Thymus (tissue), 11 donors: ENCODE measurements around the gene AMN. TPM values are rescaled to one million over a fixed set of nuclear protein-coding genes. Genes with fewer than 3 reads are reported as not detected.
A peak's percentile ranks its signal among the peaks of the same experiment; 100 is the strongest.

ENCODE experiments used
- DNase-seq, 9 donors: peaks; one replicate each; pipeline ENCODE4 v3.0.0-alpha.2; 2013; ENCODE audit warnings: low spot score in 9 of 9, low read depth in 6 of 9, missing footprints in 1 of 9
- H3K27ac ChIP-seq, 2 donors: one replicate each; pipeline ENCODE4 v1.5.1; 2013; ENCODE audit warnings: control low read depth in 1 of 2, low read depth in 1 of 2, low read length in 1 of 2, mild to moderate bottlenecking in 1 of 2, moderate library complexity in 1 of 2
- H3K27me3 ChIP-seq, 2 donors: one replicate each; pipeline ENCODE4 v1.5.1; 2013; ENCODE audit warnings: low read length in 1 of 2; ENCODE audit not compliant: control insufficient read depth in 2 of 2, insufficient read depth in 1 of 2
- H3K36me3 ChIP-seq, 2 donors: one replicate each; pipeline ENCODE4 v1.5.1; 2013; ENCODE audit warnings: low read length in 1 of 2, mild to moderate bottlenecking in 1 of 2, moderate library complexity in 1 of 2; ENCODE audit not compliant: control insufficient read depth in 2 of 2, insufficient read depth in 2 of 2
- H3K4me1 ChIP-seq, 2 donors: one replicate each; pipeline ENCODE4 v1.5.1; 2013; ENCODE audit warnings: low read length in 2 of 2; ENCODE audit not compliant: control insufficient read depth in 2 of 2, insufficient read depth in 2 of 2
- H3K4me3 ChIP-seq, 2 donors: one replicate each; pipeline ENCODE4 v1.5.1; 2013; ENCODE audit warnings: low read length in 2 of 2, control low read depth in 1 of 2, mild to moderate bottlenecking in 1 of 2
- H3K9me3 ChIP-seq, 2 donors: one replicate each; pipeline ENCODE4 v1.5.1; 2013; ENCODE audit warnings: low read length in 1 of 2, mild to moderate bottlenecking in 1 of 2; ENCODE audit not compliant: control insufficient read depth in 2 of 2, insufficient read depth in 1 of 2
- WGBS: extraction: QIAGEN DNeasy Blood & Tissue Kit; methylation state at CpG from one replicate; pipeline ENCODE4 v1.1.7; 2013; 5-methylcytosine and 5-hydroxymethylcytosine counted together
- polyA plus RNA-seq: library from polyadenylated mRNA; stranded (reverse); fragments of 200-250 nt; gene quantifications from one replicate; pipeline ENCODE4 v1.2.3, GENCODE V29; 2013
- total RNA-seq: library from RNA; stranded (reverse); fragments of 120-200 nt; gene quantifications from one replicate; pipeline ENCODE4 v1.2.4, GENCODE V29; 2013
- donor health status: healthy.

Gene AMN
- total and polyA plus RNA-seq, 2 donors, result 2.0 to 3.5 TPM

- Histone ChIP-seq H3K4me3 (no peak overlapping the region), H3K9me3 (peaks cover 0 to 3% of the 10 kb centered on the region in 2 donors), H3K27me3 (peaks cover 0 to under 1% of the 10 kb centered on the region in 2 donors), H3K36me3 (no peaks in the 10 kb centered on the region), H3K27ac (no peak overlapping the region), H3K4me1 (no peaks in the 10 kb centered on the region)
- 96% methylated on average over 19 of the region's 19 CpGs for WGBS
- no peak for DNase-seq
Observed at GRCh38 chr14:102915292-102916110, 7.0 kb upstream of the AMN start.

DNA sequence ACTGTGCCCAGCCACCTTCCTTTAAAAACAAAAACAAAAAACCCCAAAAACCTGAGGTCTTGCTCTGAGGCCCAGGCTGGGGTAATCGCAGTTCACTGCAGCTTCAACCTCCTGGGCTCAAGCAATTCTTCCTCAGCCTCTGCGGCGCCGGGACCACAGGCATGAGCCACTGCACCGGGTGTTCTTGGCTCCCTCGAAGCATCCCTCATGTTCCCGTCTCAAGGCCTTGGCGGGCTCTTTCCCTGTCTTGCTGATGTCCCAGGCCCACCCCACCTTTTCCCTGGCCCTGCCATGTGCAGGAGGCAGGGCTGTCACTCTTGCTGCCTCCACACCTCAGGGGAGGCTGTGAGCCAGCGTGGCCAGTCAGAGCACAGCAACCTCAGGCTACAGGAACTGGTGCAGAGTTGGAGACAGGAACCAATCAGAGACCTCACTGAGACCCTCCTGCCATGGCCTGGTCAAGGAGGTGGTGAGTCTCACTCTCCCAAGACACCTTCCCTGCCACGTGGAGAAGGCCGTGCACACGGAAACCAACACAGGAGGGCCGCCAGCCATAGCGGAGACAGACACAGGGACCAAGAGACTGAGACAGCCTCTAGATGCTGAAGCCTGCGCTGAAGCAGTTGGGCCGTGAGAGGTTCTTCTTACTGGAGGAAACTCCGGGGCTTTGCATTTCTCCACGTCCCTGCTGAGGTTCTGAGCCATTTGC lies 6.0 kb upstream of the AMN start:
- 88% methylated on average over 18 of the region's 18 CpGs for WGBS

GRCh38 chr14:102917056-102917385 lies 5.4 kb upstream of the AMN start:
- H3K4me3 ChIP-seq, result no peak overlapping the region
- H3K36me3 ChIP-seq, result no peaks in the 10 kb centered on the region
- 96% methylated on average over 6 of the region's 6 CpGs for WGBS
- H3K4me1 ChIP-seq, result no peaks in the 10 kb centered on the region
- peaks cover 8 to 16% of the 10 kb centered on the region in 2 donors for H3K27me3 ChIP-seq
- H3K27ac ChIP-seq, result no peak overlapping the region
- DNase-seq, result no peak
- H3K9me3 ChIP-seq, result peaks cover 0 to 3% of the 10 kb centered on the region in 2 donors

More for the DNA sequence above, 6.0 kb upstream of the AMN start:
- no peak overlapping the region for H3K4me3 ChIP-seq
- peaks cover 5 to 10% of the 10 kb centered on the region in 2 donors for H3K27me3 ChIP-seq
- no peak for DNase-seq
- no peak overlapping the region for H3K27ac ChIP-seq
- H3K9me3 ChIP-seq, result peaks cover 0 to 3% of the 10 kb centered on the region in 2 donors
- no peaks in the 10 kb centered on the region for H3K36me3 ChIP-seq
- H3K4me1 ChIP-seq, result no peaks in the 10 kb centered on the region

DNA sequence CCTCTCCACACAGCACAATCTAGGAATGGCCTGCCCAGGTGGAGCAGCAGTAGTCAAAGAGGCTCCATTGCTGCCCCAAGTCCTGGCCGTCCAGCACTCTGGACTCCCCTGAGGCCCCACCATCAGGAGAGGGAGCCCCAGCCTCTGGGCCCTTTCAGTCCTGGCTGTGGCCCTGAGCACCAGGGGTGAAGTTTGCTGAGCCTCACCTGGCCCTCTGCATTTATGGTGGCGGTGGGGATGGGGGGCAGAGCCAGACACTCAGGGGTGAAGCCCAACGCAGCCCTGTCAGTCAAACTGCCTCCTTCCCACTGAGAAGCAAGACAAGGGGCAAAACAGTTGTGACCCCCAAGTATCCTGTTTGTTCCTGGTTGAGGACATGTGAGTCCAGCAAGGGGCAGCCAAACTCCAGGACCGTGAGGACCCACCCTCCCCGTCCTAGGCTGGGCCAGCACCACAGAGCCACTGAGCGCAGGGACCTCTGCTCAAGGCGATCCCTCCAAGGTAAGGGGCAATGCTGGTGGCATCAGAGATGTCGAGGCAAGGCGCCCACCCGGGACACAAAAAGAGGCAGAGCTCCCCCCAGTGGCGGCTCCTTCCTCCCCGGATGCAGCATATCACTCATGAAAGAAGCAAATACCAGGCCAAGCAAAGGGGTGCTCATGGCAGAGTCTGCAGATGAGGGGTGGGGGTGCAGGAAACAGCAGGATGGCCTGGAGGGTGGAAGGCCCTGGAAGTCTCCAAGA lies 4.8 kb upstream of the AMN start:
- no peaks in the 10 kb centered on the region for H3K36me3 ChIP-seq
- 50% methylated on average over 12 of the region's 12 CpGs for WGBS
- no peak overlapping the region for H3K4me3 ChIP-seq
- H3K9me3 ChIP-seq, result peaks cover 0 to 3% of the 10 kb centered on the region in 2 donors
- H3K4me1 ChIP-seq, result peaks cover 0 to 1% of the 10 kb centered on the region in 2 donors
- DNase-seq, result peak in 7 of 9 donors; percentile 40 to 80 (median 67)
- peaks cover 14 to 22% of the 10 kb centered on the region in 2 donors for H3K27me3 ChIP-seq
- H3K27ac ChIP-seq, result no peak overlapping the region

GRCh38 chr14:102918438-102918837 lies 4.0 kb upstream of the AMN start:
- Histone ChIP-seq H3K36me3 (no peaks in the 10 kb centered on the region), H3K27ac (no peak overlapping the region), H3K9me3 (peaks cover 0 to 3% of the 10 kb centered on the region in 2 donors), H3K4me3 (no peak overlapping the region), H3K27me3 (peaks cover 22 to 30% of the 10 kb centered on the region in 2 donors), H3K4me1 (peaks cover 0 to 6% of the 10 kb centered on the region in 2 donors)
- no peak for DNase-seq
- WGBS, result 61% methylated on average over 2 of the region's 2 CpGs

- Histone ChIP-seq H3K4me1 (peaks cover 0 to 6% of the 10 kb centered on the region in 2 donors), H3K9me3 (peaks cover 0 to 10% of the 10 kb centered on the region in 2 donors), H3K27me3 (peaks cover 42 to 50% of the 10 kb centered on the region in 2 donors), H3K36me3 (no peaks in the 10 kb centered on the region), H3K27ac (no peak overlapping the region), H3K4me3 (no peak overlapping the region)
- 95% methylated on average over 5 of the region's 5 CpGs for WGBS
- DNase-seq, result no peak
Observed at GRCh38 chr14:102920273-102920997, 2.0 kb upstream of the AMN start.

- Histone ChIP-seq H3K4me3 (no peak overlapping the region), H3K36me3 (no peaks in the 10 kb centered on the region), H3K27ac (no peak overlapping the region), H3K27me3 (peaks cover 46 to 55% of the 10 kb centered on the region in 2 donors), H3K9me3 (peaks cover 0 to 10% of the 10 kb centered on the region in 2 donors), H3K4me1 (peaks cover 0 to 6% of the 10 kb centered on the region in 2 donors)
- DNase-seq, result no peak
- 98% methylated on average over 1 of the region's 1 CpG for WGBS
Observed at GRCh38 chr14:102920998-102921304, 1.5 kb upstream of the AMN start.

DNA sequence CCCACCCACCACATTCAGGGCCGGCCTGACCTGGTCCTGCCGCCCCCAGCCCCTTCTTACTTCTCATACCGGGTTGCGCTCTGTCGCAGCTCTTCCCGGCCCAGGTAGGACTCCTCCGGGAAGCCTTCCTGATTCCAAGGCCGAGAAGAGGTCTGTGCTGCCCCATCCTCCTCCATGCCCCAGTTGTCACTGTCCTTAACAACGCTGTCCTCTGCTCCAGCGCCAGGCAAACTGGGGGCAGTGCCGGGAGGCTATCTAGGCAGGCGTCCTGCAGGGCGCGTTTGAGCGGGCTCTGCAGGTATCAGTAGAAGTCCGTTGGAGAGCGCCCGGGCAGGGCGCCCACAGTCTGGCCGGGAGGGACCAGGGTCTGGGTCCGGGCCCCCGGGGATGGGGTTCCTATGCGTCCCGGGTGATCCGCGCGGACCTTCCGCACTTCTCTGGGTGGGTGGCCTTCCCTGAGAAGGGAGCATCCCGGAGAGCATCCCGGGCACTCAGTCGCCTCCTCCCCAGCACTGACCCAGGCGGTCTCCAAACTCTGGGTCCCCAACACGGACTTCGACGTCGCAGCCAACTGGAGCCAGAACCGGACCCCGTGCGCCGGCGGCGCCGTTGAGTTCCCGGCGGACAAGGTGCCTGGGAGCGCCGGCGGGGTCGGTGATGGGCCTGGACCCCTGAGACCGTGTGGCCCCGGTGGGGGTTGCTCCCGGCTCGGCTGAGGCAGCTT lies 900 bp downstream of the AMN start:
- H3K36me3 ChIP-seq, result no peaks in the 10 kb centered on the region
- H3K27ac ChIP-seq, result no peak overlapping the region
- H3K27me3 ChIP-seq, result peaks cover 60 to 79% of the 10 kb centered on the region in 2 donors
- 12% methylated on average over 53 of the region's 53 CpGs for WGBS
- DNase-seq, result no peak
- peaks cover 0 to 7% of the 10 kb centered on the region in 2 donors for H3K9me3 ChIP-seq
- no peak overlapping the region for H3K4me3 ChIP-seq
- H3K4me1 ChIP-seq, result peaks cover 2 to 15% of the 10 kb centered on the region in 2 donors
